ENCODE results near the gene TMBIM1. TPM values are rescaled to one million over a fixed set of nuclear protein-coding genes. Genes with fewer than 3 reads are reported as not detected.

The TMBIM1 gene
- total and polyA plus RNA-seq, 8 donors: 94.6 to 318 (median 129) TPM

DNA sequence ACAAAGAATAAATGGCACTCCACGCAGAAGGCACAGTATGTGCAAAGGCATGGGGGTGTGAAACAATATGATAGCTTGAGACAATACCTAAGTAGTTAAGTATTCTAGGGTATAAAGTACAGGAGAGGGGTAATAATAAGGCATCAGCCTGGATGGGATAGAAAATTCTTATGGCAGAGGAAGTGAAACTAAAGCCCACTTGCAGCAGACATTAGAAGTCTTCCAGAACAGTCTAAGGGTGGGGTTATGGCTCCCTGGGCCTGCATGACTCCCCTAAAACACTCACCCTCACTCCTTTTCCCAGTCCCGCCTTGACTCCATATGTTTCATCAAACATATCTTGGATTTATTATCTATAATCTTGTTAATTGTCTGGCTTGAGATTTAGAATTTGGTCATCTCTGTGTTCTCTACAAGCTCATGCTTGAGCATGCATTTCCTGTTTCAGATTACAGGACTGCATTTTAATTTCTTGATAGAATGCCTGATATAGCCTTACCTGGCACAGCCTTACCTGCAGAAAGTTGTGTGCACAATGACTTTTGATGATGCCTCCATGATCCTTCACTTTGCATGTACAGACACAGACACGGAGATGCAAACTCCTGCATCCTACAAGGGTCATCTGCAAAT lies 28.5 kb upstream of the TMBIM1 start:
- peak overlapping the region in 1 of 5 donors; percentile 5 for H3K27ac ChIP-seq
- no peak for DNase-seq
- no peaks in the 10 kb centered on the region for H3K9me3 ChIP-seq
- 74 to 86% (median 78%) methylated on average over 3 of the region's 3 CpGs for WGBS, 5 donors
- TF ChIP-seq POLR2A (IDR thresholded peaks at IDR 0.05) (no peak), EP300 (IDR thresholded peaks at IDR 0.05) (no peak), POLR2AphosphoS5 (IDR thresholded peaks at IDR 0.05) (no peak)
- TF ChIP-seq, protein P1, sequence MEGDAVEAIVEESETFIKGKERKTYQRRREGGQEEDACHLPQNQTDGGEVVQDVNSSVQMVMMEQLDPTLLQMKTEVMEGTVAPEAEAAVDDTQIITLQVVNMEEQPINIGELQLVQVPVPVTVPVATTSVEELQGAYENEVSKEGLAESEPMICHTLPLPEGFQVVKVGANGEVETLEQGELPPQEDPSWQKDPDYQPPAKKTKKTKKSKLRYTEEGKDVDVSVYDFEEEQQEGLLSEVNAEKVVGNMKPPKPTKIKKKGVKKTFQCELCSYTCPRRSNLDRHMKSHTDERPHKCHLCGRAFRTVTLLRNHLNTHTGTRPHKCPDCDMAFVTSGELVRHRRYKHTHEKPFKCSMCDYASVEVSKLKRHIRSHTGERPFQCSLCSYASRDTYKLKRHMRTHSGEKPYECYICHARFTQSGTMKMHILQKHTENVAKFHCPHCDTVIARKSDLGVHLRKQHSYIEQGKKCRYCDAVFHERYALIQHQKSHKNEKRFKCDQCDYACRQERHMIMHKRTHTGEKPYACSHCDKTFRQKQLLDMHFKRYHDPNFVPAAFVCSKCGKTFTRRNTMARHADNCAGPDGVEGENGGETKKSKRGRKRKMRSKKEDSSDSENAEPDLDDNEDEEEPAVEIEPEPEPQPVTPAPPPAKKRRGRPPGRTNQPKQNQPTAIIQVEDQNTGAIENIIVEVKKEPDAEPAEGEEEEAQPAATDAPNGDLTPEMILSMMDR (IDR thresholded peaks at IDR 0.05): no peak
- no peak overlapping the region for H3K4me3 ChIP-seq
- peaks cover 24 to 64% (median 43%) of the 10 kb centered on the region in 4 donors for H3K4me1 ChIP-seq
- intact Hi-C loops (cut with DNase I; ENCODE audit: low total_unique reads): no loop called here
- no peaks in the 10 kb centered on the region for H3K36me3 ChIP-seq
- no peaks in the 10 kb centered on the region for H3K27me3 ChIP-seq

DNA sequence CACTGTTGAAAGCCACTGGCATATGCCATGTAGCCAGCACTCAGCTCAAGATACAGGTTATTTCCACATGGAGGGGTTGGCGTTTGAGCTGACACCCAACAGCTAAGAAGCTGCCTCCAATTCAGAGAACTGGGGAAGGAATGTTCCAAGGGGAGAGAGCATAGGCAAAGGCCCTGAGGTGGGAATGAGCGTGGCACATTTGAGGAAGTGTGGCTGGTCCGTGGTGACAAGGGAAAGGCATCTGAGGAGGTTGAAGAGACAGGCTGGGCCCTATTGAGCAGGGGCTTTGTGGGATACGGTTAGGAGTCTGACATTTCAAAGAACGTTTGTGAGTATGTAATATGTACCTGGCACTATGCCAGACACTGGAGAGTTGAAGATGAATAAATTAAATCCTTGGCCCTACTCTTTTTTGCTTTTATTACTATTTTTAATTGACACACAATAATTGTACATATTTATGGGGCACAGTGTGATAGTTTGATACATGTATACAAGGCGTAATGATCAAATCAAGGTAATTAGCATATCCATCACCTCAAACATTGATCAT lies 27.6 kb upstream of the TMBIM1 start:
- Histone ChIP-seq H3K4me3 (no peak overlapping the region), H3K27ac (peak overlapping the region in 1 of 5 donors; percentile 32), H3K27me3 (no peaks in the 10 kb centered on the region), H3K4me1 (peaks cover 24 to 63% (median 38%) of the 10 kb centered on the region in 4 donors), H3K9me3 (no peaks in the 10 kb centered on the region), H3K36me3 (no peaks in the 10 kb centered on the region)
- DNase-seq: no peak
- intact Hi-C loops (cut with DNase I; ENCODE audit: low total_unique reads): no loop called here
- TF ChIP-seq EP300 (IDR thresholded peaks at IDR 0.05) (no peak), POLR2AphosphoS5 (IDR thresholded peaks at IDR 0.05) (no peak), POLR2A (IDR thresholded peaks at IDR 0.05) (no peak)
- TF ChIP-seq, protein P1 (IDR thresholded peaks at IDR 0.05): no peak
- WGBS, 5 donors: 46 to 70% (median 62%) methylated on average over 6 of the region's 6 CpGs

DNA sequence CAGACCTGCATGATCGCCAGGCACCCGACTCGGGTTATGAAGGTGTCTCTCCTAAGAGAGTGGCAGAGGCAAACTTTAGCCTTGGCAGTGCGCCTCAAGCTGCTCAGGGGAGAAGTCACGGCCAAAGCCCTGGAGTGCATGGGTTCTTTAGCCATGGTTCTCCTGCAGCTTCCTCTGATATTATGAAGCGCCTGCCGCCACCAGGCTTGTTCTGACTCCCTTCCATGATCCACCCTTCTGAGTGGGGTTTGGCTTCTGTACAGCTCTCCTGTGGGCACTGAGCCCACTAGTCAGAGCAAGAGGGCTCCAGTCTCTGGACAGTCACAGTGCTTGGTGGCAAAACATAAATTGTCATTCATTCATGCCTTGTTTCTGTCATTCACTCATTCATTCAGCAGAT lies 25.9 kb upstream of the TMBIM1 start:
- TF ChIP-seq EP300 (IDR thresholded peaks at IDR 0.05) (no peak), POLR2A (IDR thresholded peaks at IDR 0.05) (no peak), POLR2AphosphoS5 (IDR thresholded peaks at IDR 0.05) (no peak)
- TF ChIP-seq, protein P1 (IDR thresholded peaks at IDR 0.05): no peak
- WGBS, 5 donors: 57 to 90% (median 72%) methylated on average over 6 to 7 of the region's 7 CpGs
- H3K9me3 ChIP-seq: no peaks in the 10 kb centered on the region
- no peaks in the 10 kb centered on the region for H3K27me3 ChIP-seq
- H3K4me3 ChIP-seq: no peak overlapping the region
- H3K4me1 ChIP-seq: peaks cover 15 to 47% (median 24%) of the 10 kb centered on the region in 4 donors
- H3K36me3 ChIP-seq: no peaks in the 10 kb centered on the region
- intact Hi-C loops (cut with DNase I; ENCODE audit: low total_unique reads): no loop called here
- DNase-seq: no peak
- no peak overlapping the region for H3K27ac ChIP-seq

DNA sequence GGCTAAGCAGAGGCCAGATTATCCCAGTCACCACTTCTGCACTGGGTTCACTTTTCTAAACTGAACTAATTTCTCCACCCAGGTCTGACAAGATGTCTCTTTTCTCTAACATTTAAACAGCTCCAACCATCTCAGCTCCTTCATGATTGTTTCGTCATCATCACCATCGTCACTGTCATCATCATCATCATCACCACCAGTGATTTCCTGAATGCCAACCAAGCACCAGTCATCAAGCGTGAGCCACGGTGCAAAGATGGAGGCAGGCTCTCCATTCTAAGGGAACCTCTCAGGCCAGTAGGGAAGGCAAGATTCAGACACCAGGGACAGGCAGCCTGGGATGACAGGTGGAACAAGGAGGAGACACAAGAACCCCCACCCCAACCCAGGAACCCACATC lies 25.5 kb upstream of the TMBIM1 start:
- TF ChIP-seq POLR2AphosphoS5 (IDR thresholded peaks at IDR 0.05) (no peak), EP300 (IDR thresholded peaks at IDR 0.05) (no peak), POLR2A (IDR thresholded peaks at IDR 0.05) (no peak)
- TF ChIP-seq, protein P1 (IDR thresholded peaks at IDR 0.05): no peak
- H3K4me1 ChIP-seq: peaks cover 15 to 47% (median 22%) of the 10 kb centered on the region in 4 donors
- intact Hi-C loops (cut with DNase I; ENCODE audit: low total_unique reads): no loop called here
- no peaks in the 10 kb centered on the region for H3K36me3 ChIP-seq
- no peaks in the 10 kb centered on the region for H3K27me3 ChIP-seq
- no peak overlapping the region for H3K4me3 ChIP-seq
- no peaks in the 10 kb centered on the region for H3K9me3 ChIP-seq
- WGBS, 5 donors: 86 to 96% (median 90%) methylated on average over 4 of the region's 4 CpGs
- no peak for DNase-seq
- H3K27ac ChIP-seq: no peak overlapping the region

Measured in stomach (tissue), 9 donors.